Right ventricle myocardium superior (tissue), 1 donor: ENCODE data around the gene SCFD2. TPM values are rescaled to one million over a fixed set of nuclear protein-coding genes. Genes with fewer than 3 reads are reported as not detected.

ENCODE experiments used
- ATAC-seq: fragments of 200-7000 bp; cut with Tn5 transposase; one replicate; pipeline ENCODE4 v1.9.1; 2020; ENCODE audit warnings: mild to moderate bottlenecking; ENCODE audit not compliant: poor library complexity
- DNase-seq: peaks from one replicate; pipeline ENCODE4 v3.0.0-alpha.2; 2020
- intact Hi-C: fragments of 100-400 bp; cut with DNase I; formaldehyde crosslinking; loops from one replicate; pipeline ENCODE4 v1.11.2; 2022
- total RNA-seq: library from RNA; stranded (reverse); fragmentation: NEBNext Ultra II Directional; extraction: Animal tissue kit (Norgen Biotek cat#: 25700); gene quantifications from one replicate; pipeline ENCODE4 v1.2.1, GENCODE V29; 2021
- donor health status: DM: no; HTN: yes; CAD: no; lungs with severe emphysema.

Gene SCFD2
- total RNA-seq, 1 donor from 2014 or later = 9.1 TPM

- DNase-seq (no peak), ATAC-seq (no peak)
- intact Hi-C loops = loop anchor here (10.0 kb wide), 1 partner anchor 79 kb away; no protein-coding TSS in a partner anchor
Measured at GRCh38 chr4:52876069-52876468, 489.8 kb downstream of the SCFD2 start.

- ATAC-seq (no peak), DNase-seq (no peak)
- intact Hi-C loops = loop anchor here (10.0 kb wide), 1 partner anchor 80 kb away; no protein-coding TSS in a partner anchor
Measured at GRCh38 chr4:52874948-52875347, 490.9 kb downstream of the SCFD2 start.

GRCh38 chr4:52873861-52874343 is 492.0 kb downstream of the SCFD2 start:
- no peak for DNase-seq

GRCh38 chr4:52873191-52873590 is 492.7 kb downstream of the SCFD2 start:
- intact Hi-C loops = loop anchor here (10.0 kb wide), 1 partner anchor 82 kb away; no protein-coding TSS in a partner anchor
- no peak for DNase-seq
- no peak for ATAC-seq

More at GRCh38 chr4:52873861-52874343, 492.0 kb downstream of the SCFD2 start:
- intact Hi-C loops = loop anchor here (10.0 kb wide), 1 partner anchor 81 kb away; no protein-coding TSS in a partner anchor
- ATAC-seq = peak; percentile 80

- intact Hi-C loops = loop anchor here (10.0 kb wide), 1 partner anchor 85 kb away; no protein-coding TSS in a partner anchor
- peak; percentile 64 for ATAC-seq
- peak; percentile 73 for DNase-seq
Measured at GRCh38 chr4:52870225-52870624, 495.6 kb downstream of the SCFD2 start.

- intact Hi-C loops = loop anchor here (10.0 kb wide), 1 partner anchor 85 kb away; no protein-coding TSS in a partner anchor
- no peak for ATAC-seq
- DNase-seq = no peak
Measured at GRCh38 chr4:52869656-52870055, 496.2 kb downstream of the SCFD2 start.

- ATAC-seq (peak; percentile 41), DNase-seq (peak; percentile 79)
- intact Hi-C loops = no loop called here
Measured at GRCh38 chr4:52869196-52869595, 496.7 kb downstream of the SCFD2 start.

GRCh38 chr4:52868133-52868532 is 497.7 kb downstream of the SCFD2 start:
- ATAC-seq (peak; percentile 83), DNase-seq (peak; percentile 68)

GRCh38 chr4:52867163-52867562 is 498.7 kb downstream of the SCFD2 start:
- no peak for ATAC-seq
- intact Hi-C loops = no loop called here
- no peak for DNase-seq

More at GRCh38 chr4:52868133-52868532, 497.7 kb downstream of the SCFD2 start:
- intact Hi-C loops = no loop called here

GRCh38 chr4:52866734-52867133 is 499.1 kb downstream of the SCFD2 start:
- no peak for ATAC-seq
- intact Hi-C loops = no loop called here

GRCh38 chr4:52865300-52865699 is 500.6 kb downstream of the SCFD2 start:
- intact Hi-C loops = no loop called here
- DNase-seq (no peak), ATAC-seq (no peak)

More at GRCh38 chr4:52866734-52867133, 499.1 kb downstream of the SCFD2 start:
- no peak for DNase-seq

- DNase-seq = no peak
- intact Hi-C loops = loop anchor here (5.0 kb wide), 1 partner anchor 142 kb away; no protein-coding TSS in a partner anchor
- ATAC-seq = no peak
Measured at GRCh38 chr4:52864793-52865192, 501.1 kb downstream of the SCFD2 start.

GRCh38 chr4:52863324-52863723 is 502.5 kb downstream of the SCFD2 start:
- no peak for ATAC-seq
- intact Hi-C loops = loop anchor here (5.0 kb wide), 1 partner anchor 141 kb away; no protein-coding TSS in a partner anchor
- no peak for DNase-seq

GRCh38 chr4:52862639-52863161 is 503.2 kb downstream of the SCFD2 start:
- no peak for ATAC-seq
- DNase-seq = no peak
- intact Hi-C loops = loop anchor here (5.0 kb wide), 1 partner anchor 140 kb away; no protein-coding TSS in a partner anchor

GRCh38 chr4:52861879-52862616 is 503.8 kb downstream of the SCFD2 start, which contains the start of gene RASL11B:
TSS of gene RASL11B (plus strand) at chr4:52862317. CDS start at chr4:52862508, 191 bp downstream.
- intact Hi-C loops = loop anchor here (5.0 kb wide), 1 partner anchor 140 kb away; no protein-coding TSS in a partner anchor

GRCh38 chr4:52861171-52861823 is 504.6 kb downstream of the SCFD2 start:
- DNase-seq (no peak), ATAC-seq (peak; percentile 23)
- intact Hi-C loops = loop anchor here (5.0 kb wide), 1 partner anchor 139 kb away; no protein-coding TSS in a partner anchor

More at GRCh38 chr4:52861879-52862616, 503.8 kb downstream of the SCFD2 start, which contains the start of gene RASL11B:
- DNase-seq = peak; percentile 91
- ATAC-seq = peak; percentile 99

GRCh38 chr4:52860361-52860760 is 505.5 kb downstream of the SCFD2 start:
- intact Hi-C loops = loop anchor here (5.0 kb wide), 1 partner anchor 138 kb away; no protein-coding TSS in a partner anchor
- ATAC-seq (no peak), DNase-seq (no peak)

GRCh38 chr4:52856801-52857200 is 509.1 kb downstream of the SCFD2 start:
- ATAC-seq = no peak
- intact Hi-C loops = no loop called here
- DNase-seq = no peak

- peak; percentile 78 for ATAC-seq
- no peak for DNase-seq
- intact Hi-C loops = no loop called here
Measured at GRCh38 chr4:52853351-52853750, 512.5 kb downstream of the SCFD2 start.
